WTC11 (cell line): ENCODE results near the gene ANXA5.

Experiments
- CREB1 ChIP-seq: sonication (generic); formaldehyde crosslinking; IDR thresholded peaks from 2 replicates; pipeline ENCODE4 v1.8.0; 2023; ENCODE audit warnings: mild to moderate bottlenecking, missing genetic modification reagents
- ETV6 ChIP-seq: sonication (generic); formaldehyde crosslinking; IDR thresholded peaks from 2 replicates; pipeline ENCODE4 v1.8.1; 2022; ENCODE audit warnings: mild to moderate bottlenecking, missing genetic modification reagents
- JUN ChIP-seq: sonication (generic); formaldehyde crosslinking; IDR thresholded peaks from 2 replicates; pipeline ENCODE4 v1.8.0; 2023; ENCODE audit warnings: mild to moderate bottlenecking, missing genetic modification reagents
- PRRX2 ChIP-seq: fragments of 250-450 bp; sonication (Bioruptor Pico); IDR thresholded peaks from 2 replicates; pipeline ENCODE4 v1.8.0; 2021; ENCODE audit warnings: mild to moderate bottlenecking
- ZNF396 ChIP-seq: fragments of 250-450 bp; sonication (Bioruptor Pico); IDR thresholded peaks from 2 replicates; pipeline ENCODE4 v1.8.0; 2021; ENCODE audit warnings: mild to moderate bottlenecking, moderate library complexity, borderline replicate concordance
- TF ChIP-seq, protein P1 (sequence below): sonication (generic); formaldehyde crosslinking; IDR thresholded peaks from 2 replicates; pipeline ENCODE4 v1.8.1; 2023; ENCODE audit warnings: mild to moderate bottlenecking, missing genetic modification reagents, moderate library complexity
- TF ChIP-seq, protein P2 (sequence below): fragments of 200-600 bp; IDR thresholded peaks from 2 replicates; pipeline ENCODE4 v1.8.0; 2022; ENCODE audit warnings: antibody characterized with exemption
- TF ChIP-seq, protein P3 (sequence below): sonication (generic); formaldehyde crosslinking; IDR thresholded peaks from 2 replicates; pipeline ENCODE4 v1.8.0; 2022; ENCODE audit warnings: mild to moderate bottlenecking, missing genetic modification reagents
- TF ChIP-seq, protein P4 (sequence below): sonication (generic); formaldehyde crosslinking; IDR thresholded peaks from 2 replicates; pipeline ENCODE4 v1.8.0; 2022; ENCODE audit warnings: mild to moderate bottlenecking, missing genetic modification reagents
- TF ChIP-seq, protein P5 (sequence below): sonication (generic); formaldehyde crosslinking; IDR thresholded peaks from 2 replicates; pipeline ENCODE4 v1.8.1; 2022; ENCODE audit warnings: low read depth, missing genetic modification reagents, borderline replicate concordance

DNA sequence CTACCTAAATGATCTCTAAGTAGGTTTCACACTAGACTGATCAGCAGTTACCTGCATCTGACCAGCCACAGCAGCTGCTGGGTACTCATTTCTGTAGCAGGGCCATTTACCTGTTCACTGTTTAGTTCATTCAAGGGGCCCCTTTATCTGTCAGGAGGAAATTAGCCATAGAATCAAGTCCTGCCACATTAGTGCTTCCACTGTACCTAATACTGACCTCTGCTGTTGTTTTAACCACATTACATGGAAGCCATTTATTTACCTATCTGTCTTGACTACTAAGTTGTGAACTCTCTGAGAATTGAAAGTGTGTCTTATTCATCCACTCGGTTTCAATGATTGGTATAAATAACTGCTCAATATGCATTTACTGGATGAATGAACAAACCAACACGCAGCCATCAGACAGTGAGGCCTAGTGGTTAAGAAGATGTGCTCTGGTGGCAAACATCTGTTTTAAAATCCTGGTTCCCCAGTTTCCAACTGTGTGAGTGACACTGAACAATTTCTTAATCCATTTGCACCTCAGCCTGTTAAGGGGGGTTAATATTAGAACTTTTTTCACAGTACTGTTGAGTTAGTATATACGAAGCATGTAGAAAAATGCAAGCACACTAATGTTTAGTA, 30.0 kb upstream of the ANXA5 start:
- TF ChIP-seq PRRX2 (CRISPR knock-in tag) (no peak), CREB1 (CRISPR knock-in tag) (no peak), ZNF396 (CRISPR knock-in tag) (no peak), JUN (CRISPR knock-in tag) (no peak), ETV6 (no peak)
- TF ChIP-seq, protein P1, sequence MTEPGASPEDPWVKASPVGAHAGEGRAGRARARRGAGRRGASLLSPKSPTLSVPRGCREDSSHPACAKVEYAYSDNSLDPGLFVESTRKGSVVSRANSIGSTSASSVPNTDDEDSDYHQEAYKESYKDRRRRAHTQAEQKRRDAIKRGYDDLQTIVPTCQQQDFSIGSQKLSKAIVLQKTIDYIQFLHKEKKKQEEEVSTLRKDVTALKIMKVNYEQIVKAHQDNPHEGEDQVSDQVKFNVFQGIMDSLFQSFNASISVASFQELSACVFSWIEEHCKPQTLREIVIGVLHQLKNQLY = no peak
- TF ChIP-seq, protein P2, sequence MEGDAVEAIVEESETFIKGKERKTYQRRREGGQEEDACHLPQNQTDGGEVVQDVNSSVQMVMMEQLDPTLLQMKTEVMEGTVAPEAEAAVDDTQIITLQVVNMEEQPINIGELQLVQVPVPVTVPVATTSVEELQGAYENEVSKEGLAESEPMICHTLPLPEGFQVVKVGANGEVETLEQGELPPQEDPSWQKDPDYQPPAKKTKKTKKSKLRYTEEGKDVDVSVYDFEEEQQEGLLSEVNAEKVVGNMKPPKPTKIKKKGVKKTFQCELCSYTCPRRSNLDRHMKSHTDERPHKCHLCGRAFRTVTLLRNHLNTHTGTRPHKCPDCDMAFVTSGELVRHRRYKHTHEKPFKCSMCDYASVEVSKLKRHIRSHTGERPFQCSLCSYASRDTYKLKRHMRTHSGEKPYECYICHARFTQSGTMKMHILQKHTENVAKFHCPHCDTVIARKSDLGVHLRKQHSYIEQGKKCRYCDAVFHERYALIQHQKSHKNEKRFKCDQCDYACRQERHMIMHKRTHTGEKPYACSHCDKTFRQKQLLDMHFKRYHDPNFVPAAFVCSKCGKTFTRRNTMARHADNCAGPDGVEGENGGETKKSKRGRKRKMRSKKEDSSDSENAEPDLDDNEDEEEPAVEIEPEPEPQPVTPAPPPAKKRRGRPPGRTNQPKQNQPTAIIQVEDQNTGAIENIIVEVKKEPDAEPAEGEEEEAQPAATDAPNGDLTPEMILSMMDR = peak; percentile 31; the same call in 1 of the 2 replicates
- TF ChIP-seq, protein P3, sequence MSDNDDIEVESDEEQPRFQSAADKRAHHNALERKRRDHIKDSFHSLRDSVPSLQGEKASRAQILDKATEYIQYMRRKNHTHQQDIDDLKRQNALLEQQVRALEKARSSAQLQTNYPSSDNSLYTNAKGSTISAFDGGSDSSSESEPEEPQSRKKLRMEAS = no peak
- TF ChIP-seq, protein P4, sequence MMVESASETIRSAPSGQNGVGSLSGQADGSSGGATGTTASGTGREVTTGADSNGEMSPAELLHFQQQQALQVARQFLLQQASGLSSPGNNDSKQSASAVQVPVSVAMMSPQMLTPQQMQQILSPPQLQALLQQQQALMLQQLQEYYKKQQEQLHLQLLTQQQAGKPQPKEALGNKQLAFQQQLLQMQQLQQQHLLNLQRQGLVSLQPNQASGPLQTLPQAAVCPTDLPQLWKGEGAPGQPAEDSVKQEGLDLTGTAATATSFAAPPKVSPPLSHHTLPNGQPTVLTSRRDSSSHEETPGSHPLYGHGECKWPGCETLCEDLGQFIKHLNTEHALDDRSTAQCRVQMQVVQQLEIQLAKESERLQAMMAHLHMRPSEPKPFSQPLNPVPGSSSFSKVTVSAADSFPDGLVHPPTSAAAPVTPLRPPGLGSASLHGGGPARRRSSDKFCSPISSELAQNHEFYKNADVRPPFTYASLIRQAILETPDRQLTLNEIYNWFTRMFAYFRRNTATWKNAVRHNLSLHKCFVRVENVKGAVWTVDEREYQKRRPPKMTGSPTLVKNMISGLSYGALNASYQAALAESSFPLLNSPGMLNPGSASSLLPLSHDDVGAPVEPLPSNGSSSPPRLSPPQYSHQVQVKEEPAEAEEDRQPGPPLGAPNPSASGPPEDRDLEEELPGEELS = no peak
- TF ChIP-seq, protein P5, sequence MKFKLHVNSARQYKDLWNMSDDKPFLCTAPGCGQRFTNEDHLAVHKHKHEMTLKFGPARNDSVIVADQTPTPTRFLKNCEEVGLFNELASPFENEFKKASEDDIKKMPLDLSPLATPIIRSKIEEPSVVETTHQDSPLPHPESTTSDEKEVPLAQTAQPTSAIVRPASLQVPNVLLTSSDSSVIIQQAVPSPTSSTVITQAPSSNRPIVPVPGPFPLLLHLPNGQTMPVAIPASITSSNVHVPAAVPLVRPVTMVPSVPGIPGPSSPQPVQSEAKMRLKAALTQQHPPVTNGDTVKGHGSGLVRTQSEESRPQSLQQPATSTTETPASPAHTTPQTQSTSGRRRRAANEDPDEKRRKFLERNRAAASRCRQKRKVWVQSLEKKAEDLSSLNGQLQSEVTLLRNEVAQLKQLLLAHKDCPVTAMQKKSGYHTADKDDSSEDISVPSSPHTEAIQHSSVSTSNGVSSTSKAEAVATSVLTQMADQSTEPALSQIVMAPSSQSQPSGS (CRISPR knock-in tag) = no peak
